GM20000 (cell line): ENCODE measurements around the gene POLR2A.
"Not testable (repeated sequence)": the region's sequence is repeated elsewhere in the genome, so short reads cannot be mapped to it uniquely, and the experiment has no call there.

Experiments
- DNase-seq: peaks from one replicate; pipeline ENCODE4 v3.0.0; 2012; ENCODE audit warnings: low spot score
- CTCF ChIP-seq: IDR thresholded peaks from 2 replicates; pipeline ENCODE4 v1.5.1; 2012; ENCODE audit warnings: mild to moderate bottlenecking, control low read depth; ENCODE audit errors: extremely low read depth, missing control alignments

Gene POLR2A

GRCh38 chr17:7468804-7469389, 15.3 kb upstream of the POLR2A start:
- no peak for DNase-seq
- no peak for TF ChIP-seq CTCF

- not testable (repeated sequence) for DNase-seq
Observed at GRCh38 chr17:7469843-7470242, 14.3 kb upstream of the POLR2A start.

GRCh38 chr17:7470457-7470973, 13.7 kb upstream of the POLR2A start:
- DNase-seq, result not testable (repeated sequence)

GRCh38 chr17:7471729-7472128, 12.4 kb upstream of the POLR2A start:
- no peak for DNase-seq
- TF ChIP-seq CTCF, result no peak

GRCh38 chr17:7474767-7475166, 9.4 kb upstream of the POLR2A start:
- DNase-seq, result not testable (repeated sequence)

DNA sequence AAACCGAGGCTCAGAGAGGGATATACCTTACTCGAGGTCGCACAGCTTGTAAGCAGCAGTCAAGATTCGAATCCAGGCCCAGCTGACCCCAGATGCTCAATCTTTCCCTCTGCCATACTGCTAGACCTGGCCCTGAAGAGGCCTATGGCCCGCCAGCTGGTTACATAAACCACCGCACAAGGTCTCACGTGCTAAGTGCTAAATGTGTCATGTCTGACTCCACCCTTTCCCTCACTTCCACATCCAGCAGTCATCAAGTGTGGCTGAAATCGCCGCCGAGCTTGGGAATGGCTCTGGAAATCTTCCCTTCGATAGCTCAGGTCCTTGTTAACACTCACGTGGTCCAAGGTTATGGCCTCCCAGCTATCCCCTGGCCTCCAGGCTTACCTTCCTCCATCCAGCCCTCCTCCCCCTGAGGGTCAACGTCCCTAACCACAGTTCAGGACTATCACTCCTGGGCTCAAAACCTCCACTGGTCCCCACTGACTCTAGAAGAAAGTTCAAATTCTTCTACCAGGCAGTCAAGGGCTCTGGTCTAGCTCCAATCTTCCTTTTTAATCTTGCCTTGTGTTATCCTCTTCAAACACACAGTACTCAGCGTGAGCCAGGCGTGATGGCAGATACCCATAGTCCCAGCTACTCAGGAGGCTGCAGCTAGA, 8.3 kb upstream of the POLR2A start:
- no peak for TF ChIP-seq CTCF
- DNase-seq, result no peak

DNA sequence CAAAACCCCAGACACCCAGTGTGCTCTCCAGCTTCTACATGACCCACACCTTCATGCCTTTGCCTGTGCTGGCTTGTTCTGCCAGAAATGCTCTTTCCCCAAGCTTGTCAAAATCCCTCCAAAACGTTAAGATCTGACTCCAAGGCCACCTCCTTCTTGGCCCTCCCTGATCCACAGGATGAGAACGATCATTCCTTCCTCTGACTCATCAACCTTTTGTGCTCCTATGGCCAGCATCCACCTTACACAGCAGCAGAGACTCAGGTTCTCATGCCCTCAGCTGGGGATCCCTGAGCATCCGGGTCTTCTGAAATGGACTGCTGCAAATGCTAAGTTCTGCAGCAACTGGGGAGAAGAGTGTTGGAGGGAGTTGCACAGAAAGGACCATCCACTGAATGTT, 7.7 kb upstream of the POLR2A start:
- no peak for TF ChIP-seq CTCF
- DNase-seq, result no peak

- TF ChIP-seq CTCF, result no peak
- DNase-seq, result no peak
Observed at GRCh38 chr17:7476951-7477350, 7.2 kb upstream of the POLR2A start.
